GM18858 (cell line): Measurements from ENCODE around the gene PAQR6.

Experiments used
- ATAC-seq: cut with Tn5 transposase; IDR thresholded peaks from one replicate; pipeline ENCODE4 v1.9.1; 2021; ENCODE audit not compliant: unreplicated experiment

PAQR6 gene

DNA sequence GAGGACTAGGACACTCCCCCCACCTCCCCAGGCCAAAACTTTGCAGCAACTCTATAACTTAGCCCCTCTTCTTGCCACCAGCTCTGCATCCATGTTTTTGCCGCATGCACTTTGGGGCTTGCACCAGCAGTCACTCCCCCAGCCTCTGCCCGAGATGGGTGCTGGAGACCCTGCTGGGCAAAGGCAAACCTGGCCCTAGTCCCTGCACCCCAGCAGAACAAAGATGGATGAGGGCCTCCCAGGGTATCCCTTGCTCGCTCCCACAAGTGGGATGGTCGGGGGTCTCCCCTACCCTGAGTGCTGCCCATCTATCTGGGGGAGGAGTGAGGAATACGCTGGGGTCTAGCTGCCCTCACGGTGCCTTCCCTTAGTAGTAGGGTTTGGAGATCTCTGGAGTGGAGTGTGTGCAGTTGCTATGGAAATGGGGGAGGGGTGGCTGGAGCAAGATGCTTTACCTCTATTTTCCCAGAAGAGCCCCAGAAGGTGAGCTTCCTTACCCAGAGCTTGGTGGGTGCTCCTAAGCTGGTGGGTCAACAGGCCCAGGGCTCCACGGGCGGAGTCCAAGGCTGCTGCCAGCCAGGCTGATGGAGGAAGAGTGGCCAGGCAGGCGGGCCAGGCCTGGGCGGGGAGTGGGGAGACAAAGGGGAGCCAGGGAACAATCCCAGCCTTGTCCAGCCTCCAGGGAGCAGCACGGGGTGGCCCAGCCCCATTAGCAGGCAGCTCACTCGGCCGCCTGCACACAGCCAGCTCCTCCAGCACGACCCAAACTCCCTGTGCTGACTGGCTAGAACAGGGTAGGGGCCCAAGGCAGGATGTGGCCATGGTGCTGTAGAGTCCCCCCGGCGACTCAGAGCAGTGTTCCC lies at the start of gene PAQR6:
Gene PAQR6 (minus strand): TSS at position 597 of the 863 bp plus-strand sequence. CDS start 1,325 bp downstream, outside the sequence.
- ATAC-seq = no peak

- no peak for ATAC-seq
These were observed 47.6 kb upstream of the PAQR6 start, which contains the start of gene GLMP for GRCh38 chr1:156295391-156295947. TSS of gene GLMP (minus strand) at chr1:156295679. CDS start at chr1:156295645, 34 bp downstream.

GRCh38 chr1:156293895-156294294 lies 46.0 kb upstream of the PAQR6 start:
- ATAC-seq = no peak

DNA sequence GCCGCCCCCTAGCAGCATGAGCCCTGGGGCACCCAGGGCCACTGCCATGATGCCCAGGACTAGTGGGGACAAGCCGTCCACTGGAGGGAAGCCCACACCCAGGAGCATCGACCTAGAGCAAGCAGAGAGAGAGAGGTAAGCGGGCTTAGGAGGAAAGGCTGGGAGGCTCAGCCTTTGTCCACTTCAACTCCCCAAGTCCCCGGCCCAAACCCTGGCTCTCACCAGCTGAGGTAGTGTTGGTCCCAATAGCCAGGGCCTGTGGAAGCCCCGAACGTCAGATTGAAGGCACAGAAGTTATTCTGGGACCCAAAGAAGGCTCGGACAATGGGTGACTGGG lies 45.2 kb upstream of the PAQR6 start:
- no peak for ATAC-seq

DNA sequence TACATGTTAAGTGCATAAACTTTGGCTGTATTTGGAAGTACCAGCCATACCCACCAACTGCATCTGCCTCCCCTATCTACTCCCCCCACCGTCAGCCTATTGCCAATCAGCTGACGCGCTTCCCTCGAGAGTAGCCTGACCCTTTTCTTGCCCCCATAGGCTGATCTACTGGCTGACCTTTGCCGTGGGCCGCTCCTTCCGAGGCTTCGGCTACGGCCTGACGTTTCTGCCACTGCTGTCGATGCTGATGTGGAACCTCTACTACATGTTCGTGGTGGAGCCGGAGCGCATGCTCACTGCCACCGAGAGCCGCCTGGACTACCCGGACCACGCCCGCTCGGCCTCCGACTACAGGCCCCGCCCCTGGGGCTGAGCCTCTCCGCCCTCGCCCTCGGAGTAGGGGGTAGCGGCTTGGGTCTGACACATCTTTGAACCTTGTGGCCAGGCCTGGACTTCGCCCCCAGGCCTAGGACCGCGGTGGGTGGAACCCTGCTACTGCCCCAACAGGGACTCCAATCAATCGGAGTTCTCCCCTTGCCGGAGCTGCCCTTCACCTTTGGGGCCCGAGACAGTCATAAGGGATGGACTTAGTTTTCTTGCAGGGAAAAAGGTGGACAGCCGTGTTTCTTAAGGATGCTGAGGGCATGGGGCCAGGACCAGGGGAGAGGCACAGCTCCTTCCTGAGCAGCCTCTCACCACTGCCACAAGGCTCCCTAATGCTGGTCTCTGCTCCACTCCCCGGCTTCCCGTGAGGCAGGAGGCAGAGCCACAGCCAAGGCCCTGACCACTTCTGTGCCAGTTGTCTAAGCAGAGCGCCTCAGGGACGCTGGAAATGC lies 43.6 kb upstream of the PAQR6 start:
- no peak for ATAC-seq

GRCh38 chr1:156289857-156290256 lies 42.0 kb upstream of the PAQR6 start:
- no peak for ATAC-seq

DNA sequence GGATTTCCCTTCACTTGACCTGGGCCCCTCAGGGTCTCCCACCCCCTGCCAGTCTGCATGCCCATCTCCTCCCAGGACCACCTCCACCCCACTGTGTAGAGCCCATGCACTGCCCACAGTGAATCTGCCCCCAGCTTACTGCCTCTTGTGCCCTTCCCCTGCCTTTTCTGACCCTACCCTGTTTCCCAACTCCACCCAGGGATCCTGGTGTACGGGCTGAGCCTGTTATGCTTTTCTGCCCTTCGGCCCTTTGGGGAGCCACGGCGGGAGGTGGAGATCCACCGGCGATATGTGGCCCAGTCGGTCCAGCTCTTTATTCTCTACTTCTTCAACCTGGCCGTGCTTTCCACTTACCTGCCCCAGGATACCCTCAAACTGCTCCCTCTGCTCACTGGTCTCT lies 38.2 kb upstream of the PAQR6 start:
- no peak for ATAC-seq

- ATAC-seq = no peak
These were observed 37.6 kb upstream of the PAQR6 start for GRCh38 chr1:156285437-156285836.

GRCh38 chr1:156284757-156285156 lies 36.9 kb upstream of the PAQR6 start:
- no peak for ATAC-seq

DNA sequence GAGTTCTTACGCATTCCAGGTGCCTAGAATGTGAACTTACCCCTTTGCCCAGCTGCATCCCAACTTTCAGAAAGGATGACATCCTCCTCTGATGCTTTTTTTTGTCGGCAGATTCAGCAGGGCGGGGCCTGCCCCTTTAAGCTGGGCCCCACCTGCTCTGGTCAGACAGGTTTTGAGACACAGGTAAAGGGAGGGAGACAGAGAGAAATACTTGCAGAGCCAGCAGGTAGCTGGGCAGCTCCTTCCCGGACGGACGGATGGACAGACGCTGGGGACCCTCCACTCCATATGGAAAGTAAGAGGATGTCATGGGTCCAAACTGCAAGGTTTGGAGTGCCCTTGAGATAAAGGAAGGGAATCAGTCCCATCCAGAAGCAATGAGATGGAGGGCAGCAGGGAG lies 36.3 kb upstream of the PAQR6 start, which contains the start of gene TMEM79:
Gene TMEM79 (plus strand): TSS at position 214 of the 400 bp plus-strand sequence. CDS start 902 bp downstream, outside the sequence.
- no peak for ATAC-seq

DNA sequence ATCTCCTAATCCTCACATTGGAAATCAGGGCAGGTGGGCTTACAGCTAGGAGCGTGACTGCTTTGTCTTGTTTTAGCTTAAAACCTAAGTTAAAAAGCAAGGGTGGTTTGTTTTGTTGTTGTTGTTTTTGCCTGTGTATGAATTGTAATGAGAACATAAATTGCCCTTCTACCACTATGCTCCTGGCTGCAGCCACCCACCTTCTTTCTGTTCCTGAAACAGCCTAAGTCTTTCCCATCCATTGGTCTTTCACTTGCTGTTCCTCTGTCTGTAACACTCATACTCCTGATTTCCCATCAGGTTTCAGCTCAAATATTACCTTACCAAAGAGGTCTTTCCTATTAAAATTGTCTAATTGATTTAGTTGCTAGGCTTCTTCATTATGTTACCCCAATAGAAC lies 35.7 kb upstream of the PAQR6 start:
- no peak for ATAC-seq

- peak; percentile 64 for ATAC-seq
These were observed 34.8 kb upstream of the PAQR6 start, which contains the start of gene SMG5 for GRCh38 chr1:156282479-156283222. TSS of gene SMG5 (minus strand) at chr1:156282825. CDS start at chr1:156282680, 145 bp downstream.

GRCh38 chr1:156281693-156282478 lies 34.0 kb upstream of the PAQR6 start:
- ATAC-seq = no peak

DNA sequence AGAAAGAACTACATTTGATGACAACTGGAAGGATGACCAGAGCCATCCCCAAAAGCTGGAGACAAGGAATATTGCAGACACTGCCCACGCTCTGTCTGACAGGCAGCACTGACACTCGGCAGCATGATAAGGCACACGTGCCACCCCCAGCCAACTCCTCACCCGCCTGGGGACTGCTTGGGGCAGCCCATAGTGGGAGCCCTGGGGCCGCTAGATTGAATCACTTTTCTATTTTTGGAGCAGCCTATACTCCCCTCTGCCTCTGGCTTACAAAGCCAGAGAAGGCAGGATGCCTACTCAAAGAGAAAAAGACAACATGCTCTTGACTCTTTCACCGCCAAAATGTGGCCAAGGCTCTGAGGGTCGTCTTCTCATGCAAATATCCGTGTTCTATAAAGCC lies 33.4 kb upstream of the PAQR6 start:
- ATAC-seq = no peak

DNA sequence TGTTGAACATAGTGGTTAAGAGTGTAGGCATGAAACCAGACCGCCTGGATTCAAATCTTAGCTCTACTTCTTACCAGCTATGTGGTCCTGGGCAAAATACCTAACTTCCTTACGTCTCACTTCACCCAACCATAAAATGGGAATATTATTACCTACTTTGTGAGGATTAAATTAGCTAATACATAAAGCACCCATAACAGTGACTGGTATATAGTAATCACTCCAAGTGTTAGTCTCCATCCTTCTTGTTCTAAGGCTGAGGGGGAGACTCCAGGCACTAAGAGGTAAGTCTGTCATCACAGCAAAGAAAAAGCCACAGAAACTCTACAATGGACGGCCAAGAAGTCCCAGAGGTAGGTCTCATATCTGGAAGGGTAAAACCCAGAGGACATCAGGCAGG lies 32.0 kb upstream of the PAQR6 start:
- ATAC-seq = no peak

- ATAC-seq = no peak
These were observed 29.1 kb upstream of the PAQR6 start for GRCh38 chr1:156276966-156277381.

- ATAC-seq = no peak
These were observed 28.7 kb upstream of the PAQR6 start for GRCh38 chr1:156276532-156276931.

- no peak for ATAC-seq
These were observed 22.5 kb upstream of the PAQR6 start for GRCh38 chr1:156270314-156270713.

GRCh38 chr1:156268336-156268735 lies 20.5 kb upstream of the PAQR6 start:
- no peak for ATAC-seq

DNA sequence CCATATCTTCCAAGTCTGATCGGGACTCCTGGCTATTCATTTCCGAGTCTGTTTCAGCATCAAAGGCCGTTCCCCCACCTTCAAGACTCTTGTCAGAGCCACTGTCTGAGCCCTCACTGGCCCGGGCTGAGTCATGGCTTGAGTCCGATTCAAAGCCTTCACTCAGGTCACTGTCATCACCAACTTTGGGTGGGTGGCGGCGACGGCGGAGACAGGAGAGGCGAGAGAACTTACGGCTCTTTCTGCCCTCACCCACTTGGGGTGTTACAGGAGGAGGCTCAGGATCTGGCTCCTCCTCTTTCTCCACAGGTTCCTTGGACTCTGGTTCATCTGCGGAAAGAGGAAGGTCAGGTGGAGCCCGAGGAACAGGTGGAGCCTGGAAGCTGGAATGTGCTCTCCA lies 18.2 kb upstream of the PAQR6 start:
- no peak for ATAC-seq
